Measurements from ENCODE around the gene MYO5C. TPM values are rescaled to one million over a fixed set of nuclear protein-coding genes. Genes with fewer than 3 reads are reported as not detected.

MYO5C gene
- polyA plus RNA-seq, 1 donor (not counting 4 experiments of a cell fraction or from before 2014, with no cell fraction given): 0.16 TPM

DNA sequence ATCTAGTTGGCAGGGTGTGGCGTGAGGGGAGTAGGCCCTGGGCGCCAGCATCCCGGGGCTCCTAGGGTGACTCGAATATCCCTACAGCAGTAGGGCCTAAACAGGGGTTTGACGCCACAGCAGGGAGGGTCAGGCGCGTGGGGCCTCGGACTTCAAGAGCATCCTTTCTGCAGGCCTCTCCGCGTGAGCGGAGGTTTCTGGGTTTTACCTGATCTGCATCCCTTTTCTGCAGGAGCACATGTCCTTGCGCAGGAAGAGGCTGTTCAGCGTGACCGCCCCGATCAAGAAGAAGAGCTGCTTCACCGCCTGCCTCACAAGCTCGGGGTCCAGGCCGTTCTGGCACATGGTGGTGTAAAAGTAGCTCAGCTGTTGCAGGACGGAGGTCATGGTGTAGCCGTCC is 90.9 kb downstream of the MYO5C start:
- Histone ChIP-seq H3K79me2 (ENCODE audit: control insufficient read depth, insufficient read depth, low read length) (no peaks in the 10 kb centered on the region), H3K4me3 (ENCODE audit: control insufficient read depth in 2 of 3, extremely low read depth in 1 of 3, insufficient read depth in 2 of 3, low read depth in 1 of 3, low read length in 3 of 3) (no peak overlapping the region), H3K27ac (ENCODE audit: control insufficient read depth, insufficient read depth, low read length) (no peak overlapping the region), H3K36me3 (ENCODE audit: control insufficient read depth in 2 of 2, extremely low read depth in 1 of 2, insufficient read depth in 2 of 2, low read length in 2 of 2) (no peaks in the 10 kb centered on the region), H3K4me2 (ENCODE audit: control insufficient read depth, extremely low read depth, insufficient read depth, low read depth, low read length) (no peak overlapping the region), H3K9me3 (ENCODE audit: control insufficient read depth, low read depth, low read length) (no peaks in the 10 kb centered on the region), H2AFZ (ENCODE audit: control insufficient read depth, low read length) (no peak overlapping the region), H3K9me1 (ENCODE audit: control insufficient read depth, extremely low read depth, insufficient read depth, low read length) (no peaks in the 10 kb centered on the region), H3K4me1 (ENCODE audit: control insufficient read depth, extremely low read depth, insufficient read depth, low read length) (no peaks in the 10 kb centered on the region), H3K9ac (ENCODE audit: control insufficient read depth, extremely low read depth, insufficient read depth, low read length) (no peak overlapping the region), H4K20me1 (ENCODE audit: control insufficient read depth, extremely low read depth, insufficient read depth, low read length) (no peaks in the 10 kb centered on the region), H3K27me3 (ENCODE audit: control insufficient read depth, extremely low read depth, insufficient read depth, low read length) (no peaks in the 10 kb centered on the region)
- no peak for DNase-seq (ENCODE audit: low read depth, low spot score)
- dilution Hi-C loops (cut with MboI; ENCODE audit: extremely low pct_ligation_motif_present, low sequenced_read_pairs): no loop called here
- TF ChIP-seq, protein P1, sequence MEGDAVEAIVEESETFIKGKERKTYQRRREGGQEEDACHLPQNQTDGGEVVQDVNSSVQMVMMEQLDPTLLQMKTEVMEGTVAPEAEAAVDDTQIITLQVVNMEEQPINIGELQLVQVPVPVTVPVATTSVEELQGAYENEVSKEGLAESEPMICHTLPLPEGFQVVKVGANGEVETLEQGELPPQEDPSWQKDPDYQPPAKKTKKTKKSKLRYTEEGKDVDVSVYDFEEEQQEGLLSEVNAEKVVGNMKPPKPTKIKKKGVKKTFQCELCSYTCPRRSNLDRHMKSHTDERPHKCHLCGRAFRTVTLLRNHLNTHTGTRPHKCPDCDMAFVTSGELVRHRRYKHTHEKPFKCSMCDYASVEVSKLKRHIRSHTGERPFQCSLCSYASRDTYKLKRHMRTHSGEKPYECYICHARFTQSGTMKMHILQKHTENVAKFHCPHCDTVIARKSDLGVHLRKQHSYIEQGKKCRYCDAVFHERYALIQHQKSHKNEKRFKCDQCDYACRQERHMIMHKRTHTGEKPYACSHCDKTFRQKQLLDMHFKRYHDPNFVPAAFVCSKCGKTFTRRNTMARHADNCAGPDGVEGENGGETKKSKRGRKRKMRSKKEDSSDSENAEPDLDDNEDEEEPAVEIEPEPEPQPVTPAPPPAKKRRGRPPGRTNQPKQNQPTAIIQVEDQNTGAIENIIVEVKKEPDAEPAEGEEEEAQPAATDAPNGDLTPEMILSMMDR (optimal IDR thresholded peaks at IDR 0.05 in 1 of 3, IDR thresholded peaks at IDR 0.05 in 1 of 3, conservative IDR thresholded peaks at IDR 0.05 in 1 of 3; ENCODE audit: extremely low read depth in 1 of 3, insufficient read depth in 2 of 3, low read length in 3 of 3): no peak
- no peak for TF ChIP-seq EZH2 (IDR thresholded peaks at IDR 0.05; ENCODE audit: low read length)
- no peak for FAIRE-seq

DNA sequence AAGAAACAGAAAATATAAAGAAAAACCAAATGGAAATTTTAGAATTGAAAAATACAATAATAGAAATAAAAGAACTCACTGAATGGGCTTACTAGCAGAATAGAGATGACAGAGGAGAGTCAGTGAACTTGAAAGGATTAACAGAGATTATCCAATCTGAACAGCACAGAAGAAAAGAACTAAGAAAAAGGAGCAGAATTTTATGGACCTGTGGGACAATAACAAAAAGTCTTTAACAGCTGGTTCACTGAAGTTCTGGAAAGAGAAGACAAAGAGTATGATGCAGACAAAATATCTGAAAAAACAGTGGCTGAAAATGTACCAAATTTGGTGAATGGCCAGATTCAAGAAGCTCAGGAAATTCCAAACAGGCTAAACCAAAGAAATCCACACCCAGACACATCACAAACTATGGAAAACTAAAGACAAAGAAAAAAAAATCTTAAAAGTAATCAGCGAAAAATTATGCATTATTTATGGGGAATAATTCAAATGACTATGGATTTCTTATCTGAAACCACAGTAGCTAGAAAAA is 94.7 kb downstream of the MYO5C start:
- no peak for TF ChIP-seq EZH2 (IDR thresholded peaks at IDR 0.05; ENCODE audit: low read length)
- TF ChIP-seq, protein P1 (optimal IDR thresholded peaks at IDR 0.05 in 1 of 3, IDR thresholded peaks at IDR 0.05 in 1 of 3, conservative IDR thresholded peaks at IDR 0.05 in 1 of 3; ENCODE audit: extremely low read depth in 1 of 3, insufficient read depth in 2 of 3, low read length in 3 of 3): no peak
- Histone ChIP-seq H3K27ac (ENCODE audit: control insufficient read depth, insufficient read depth, low read length) (no peak overlapping the region), H3K79me2 (ENCODE audit: control insufficient read depth, insufficient read depth, low read length) (no peaks in the 10 kb centered on the region), H3K4me3 (ENCODE audit: control insufficient read depth in 2 of 3, extremely low read depth in 1 of 3, insufficient read depth in 2 of 3, low read depth in 1 of 3, low read length in 3 of 3) (no peak overlapping the region), H3K9ac (ENCODE audit: control insufficient read depth, extremely low read depth, insufficient read depth, low read length) (no peak overlapping the region), H3K36me3 (ENCODE audit: control insufficient read depth in 2 of 2, extremely low read depth in 1 of 2, insufficient read depth in 2 of 2, low read length in 2 of 2) (no peaks in the 10 kb centered on the region), H3K9me1 (ENCODE audit: control insufficient read depth, extremely low read depth, insufficient read depth, low read length) (no peaks in the 10 kb centered on the region), H4K20me1 (ENCODE audit: control insufficient read depth, extremely low read depth, insufficient read depth, low read length) (no peaks in the 10 kb centered on the region), H3K9me3 (ENCODE audit: control insufficient read depth, low read depth, low read length) (no peaks in the 10 kb centered on the region), H2AFZ (ENCODE audit: control insufficient read depth, low read length) (no peak overlapping the region), H3K27me3 (ENCODE audit: control insufficient read depth, extremely low read depth, insufficient read depth, low read length) (no peaks in the 10 kb centered on the region), H3K4me1 (ENCODE audit: control insufficient read depth, extremely low read depth, insufficient read depth, low read length) (no peaks in the 10 kb centered on the region), H3K4me2 (ENCODE audit: control insufficient read depth, extremely low read depth, insufficient read depth, low read depth, low read length) (no peak overlapping the region)
- no peak for FAIRE-seq
- DNase-seq (ENCODE audit: low read depth, low spot score): no peak
- dilution Hi-C loops (cut with MboI; ENCODE audit: extremely low pct_ligation_motif_present, low sequenced_read_pairs): no loop called here

Measured in keratinocyte (primary cell).